Activated CD8-positive, alpha-beta memory T cell treated with anti-CD3 and anti-CD28 coated beads for 4 hours (primary cell): Measurements from ENCODE around the gene SERINC5.
"Not testable (repeated sequence)": the region's sequence is repeated elsewhere in the genome, so short reads cannot be mapped to it uniquely, and the experiment has no call there.

ENCODE experiments used
- DNase-seq, 2 donors: peaks; one replicate each; pipeline ENCODE4 v3.0.0-alpha.2; 2020; ENCODE audit warnings: low read depth in 2 of 2

SERINC5 gene

DNA sequence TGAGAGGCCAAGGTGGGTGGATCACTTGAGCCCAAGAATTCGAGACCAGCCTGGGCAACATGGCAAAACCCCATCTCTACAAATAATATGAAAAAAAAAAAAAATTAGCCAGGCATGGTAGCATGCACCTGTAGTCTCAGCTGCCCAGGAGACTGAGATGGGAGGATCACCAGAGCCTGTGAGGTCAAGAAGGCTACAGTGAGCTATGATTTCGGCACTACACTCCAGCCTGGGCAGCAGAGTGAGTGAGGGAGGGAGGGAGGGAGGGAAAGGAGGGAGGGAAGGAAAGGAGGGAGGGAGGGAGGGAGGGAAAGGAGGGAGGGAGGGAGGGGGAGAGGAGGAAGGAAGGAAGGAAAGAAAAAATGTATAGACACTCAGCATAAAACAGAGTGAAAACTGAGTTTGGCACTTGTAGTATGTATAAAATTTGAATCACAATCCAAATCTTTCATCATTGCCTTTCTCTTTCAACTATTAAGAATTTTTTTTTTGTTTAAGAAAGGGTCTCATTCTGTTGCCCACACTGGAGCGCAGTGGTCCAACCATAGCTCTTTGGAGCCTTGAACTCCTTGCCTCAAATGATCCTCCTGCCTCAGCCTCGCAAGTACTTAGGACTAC lies 27.8 kb downstream of the SERINC5 start:
- DNase-seq = no peak

DNA sequence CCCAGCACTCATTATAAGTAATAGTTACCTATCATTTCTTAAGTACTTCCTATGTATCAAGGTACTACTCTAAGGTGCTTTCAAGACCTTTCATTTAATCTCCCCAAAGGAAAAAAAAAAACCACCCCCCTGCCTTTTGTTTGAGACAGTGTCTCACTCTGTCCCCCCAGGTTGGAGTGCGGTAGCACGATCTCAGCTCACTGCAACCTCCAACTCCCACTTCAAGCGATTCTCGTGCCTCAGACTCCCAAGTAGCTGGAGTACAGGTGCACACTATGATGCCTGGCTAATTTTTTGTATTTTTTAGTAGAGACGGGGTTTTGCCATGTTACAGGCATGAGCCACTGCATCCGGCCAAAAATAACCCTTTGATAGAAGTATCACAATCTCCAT lies 29.9 kb downstream of the SERINC5 start:
- no peak for DNase-seq

DNA sequence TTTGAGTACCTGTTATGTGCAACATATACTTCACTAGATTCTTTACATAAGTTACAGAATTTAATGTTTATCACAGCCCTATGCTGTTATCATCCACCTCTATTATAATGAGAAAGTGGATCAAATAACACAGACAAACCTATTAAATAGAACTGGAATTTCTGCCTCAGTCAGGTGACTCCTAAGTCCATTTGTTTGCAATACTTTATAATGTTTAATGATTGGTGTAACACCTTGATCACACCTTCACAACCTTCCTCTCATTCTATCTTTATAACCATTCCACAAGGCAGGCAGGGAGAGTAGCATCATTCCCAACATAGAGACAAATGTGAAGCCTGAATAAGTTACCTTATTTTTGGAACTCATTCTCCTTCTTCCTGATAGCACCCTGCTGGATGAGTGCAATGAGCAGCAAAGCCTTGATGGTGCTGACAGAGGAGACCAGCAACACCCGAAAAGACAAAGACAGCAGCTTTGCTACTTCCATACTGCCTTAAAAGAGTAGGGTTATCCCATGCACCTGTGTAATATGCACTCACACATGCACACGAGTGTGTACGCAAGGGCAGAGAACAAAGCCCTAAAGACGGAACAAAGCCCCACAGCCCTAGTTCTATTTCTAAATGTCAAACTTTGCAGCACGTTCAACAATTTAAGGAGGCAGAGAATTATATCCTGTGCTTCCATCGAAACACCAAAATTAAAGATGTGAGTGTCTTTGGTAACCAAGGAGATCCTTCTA lies 30.5 kb downstream of the SERINC5 start:
- no peak for DNase-seq

DNA sequence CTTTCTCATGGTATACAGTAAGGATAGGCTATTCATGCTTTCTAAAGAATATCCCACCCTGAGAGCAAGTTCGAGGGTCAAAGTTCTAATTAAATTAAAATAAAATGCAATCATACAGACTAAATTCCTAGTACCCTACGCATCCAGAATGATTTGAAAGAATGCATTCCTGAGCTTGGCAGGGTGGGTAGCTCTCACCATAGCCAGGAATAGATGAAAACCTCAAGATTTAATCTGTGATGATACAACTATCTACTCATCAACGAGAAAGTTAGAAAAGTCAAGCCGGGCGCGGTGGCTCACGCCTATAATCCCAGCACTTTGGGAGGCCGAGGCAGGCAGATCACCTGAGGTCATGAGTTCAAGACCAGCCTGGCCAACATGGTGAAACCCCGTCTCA lies 32.3 kb downstream of the SERINC5 start:
- no peak for DNase-seq

DNA sequence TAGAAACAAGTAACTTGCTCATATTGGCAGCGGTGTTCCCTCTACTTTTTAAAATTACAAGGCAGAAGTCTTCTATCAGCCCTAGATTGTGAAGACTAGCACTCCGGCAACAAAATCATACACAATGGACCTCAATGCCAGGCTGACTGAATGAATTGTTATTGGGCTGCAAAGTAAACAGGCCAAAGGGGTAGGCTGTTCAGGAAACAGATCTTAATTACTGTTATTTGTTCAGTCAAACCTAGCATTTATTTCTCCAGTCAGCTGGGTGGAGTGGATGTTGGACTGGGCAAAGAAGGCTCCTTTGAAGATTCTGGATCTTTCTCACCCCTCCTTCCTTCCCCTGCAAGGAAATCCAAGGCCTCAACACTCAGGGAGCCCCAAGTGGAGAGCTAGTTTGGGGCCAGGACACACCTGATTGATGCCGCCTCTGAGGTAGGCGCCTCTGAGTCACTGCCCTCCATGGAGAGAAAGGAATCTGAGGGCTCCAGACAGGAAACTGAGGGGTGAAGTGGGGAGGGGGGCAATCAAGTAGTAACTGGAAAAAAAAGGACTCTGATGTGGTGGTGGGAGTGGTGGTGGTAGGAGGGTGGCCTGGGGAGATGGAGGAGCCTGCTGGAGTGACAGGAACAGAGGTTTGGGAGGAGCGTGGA lies 35.5 kb downstream of the SERINC5 start:
- DNase-seq = no peak

DNA sequence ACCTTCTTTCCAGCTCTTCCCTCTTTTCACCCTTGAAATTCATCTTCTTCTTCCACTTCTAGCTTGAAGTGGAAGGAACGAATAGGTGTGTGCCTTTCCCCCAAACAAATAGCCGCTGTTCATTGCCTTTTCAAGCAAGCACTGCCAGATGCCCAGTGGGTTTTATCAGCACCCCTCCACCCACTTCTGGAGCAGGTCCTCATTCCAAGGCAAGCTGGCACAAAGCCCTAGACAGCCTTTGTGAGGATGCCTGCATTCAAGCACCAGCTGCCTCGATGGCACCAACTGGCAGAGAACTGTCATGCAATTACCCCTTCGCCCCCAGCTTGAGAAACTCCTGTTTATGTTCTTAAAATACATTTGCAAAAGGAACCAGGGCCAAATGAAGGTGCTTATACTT lies 36.5 kb downstream of the SERINC5 start:
- no peak for DNase-seq

DNA sequence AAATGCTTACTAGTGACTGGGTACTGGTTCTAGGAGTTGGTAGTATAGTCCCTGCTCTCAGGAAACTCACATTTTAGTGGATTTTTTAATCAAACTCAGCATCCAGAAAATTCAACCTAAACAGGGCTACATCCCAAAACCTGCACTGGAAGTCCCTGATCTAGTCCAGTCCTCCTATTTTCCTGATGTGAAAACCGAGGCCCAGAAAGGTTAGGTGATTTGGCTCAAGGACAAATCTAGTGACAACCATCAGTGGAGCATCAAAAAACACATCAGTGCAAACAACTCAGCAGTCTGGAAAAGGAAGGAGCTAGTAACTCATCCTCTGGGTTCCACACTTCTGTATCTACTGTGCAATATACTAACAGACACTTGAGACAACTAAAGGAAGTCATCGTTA lies 38.2 kb downstream of the SERINC5 start:
- no peak for DNase-seq

DNA sequence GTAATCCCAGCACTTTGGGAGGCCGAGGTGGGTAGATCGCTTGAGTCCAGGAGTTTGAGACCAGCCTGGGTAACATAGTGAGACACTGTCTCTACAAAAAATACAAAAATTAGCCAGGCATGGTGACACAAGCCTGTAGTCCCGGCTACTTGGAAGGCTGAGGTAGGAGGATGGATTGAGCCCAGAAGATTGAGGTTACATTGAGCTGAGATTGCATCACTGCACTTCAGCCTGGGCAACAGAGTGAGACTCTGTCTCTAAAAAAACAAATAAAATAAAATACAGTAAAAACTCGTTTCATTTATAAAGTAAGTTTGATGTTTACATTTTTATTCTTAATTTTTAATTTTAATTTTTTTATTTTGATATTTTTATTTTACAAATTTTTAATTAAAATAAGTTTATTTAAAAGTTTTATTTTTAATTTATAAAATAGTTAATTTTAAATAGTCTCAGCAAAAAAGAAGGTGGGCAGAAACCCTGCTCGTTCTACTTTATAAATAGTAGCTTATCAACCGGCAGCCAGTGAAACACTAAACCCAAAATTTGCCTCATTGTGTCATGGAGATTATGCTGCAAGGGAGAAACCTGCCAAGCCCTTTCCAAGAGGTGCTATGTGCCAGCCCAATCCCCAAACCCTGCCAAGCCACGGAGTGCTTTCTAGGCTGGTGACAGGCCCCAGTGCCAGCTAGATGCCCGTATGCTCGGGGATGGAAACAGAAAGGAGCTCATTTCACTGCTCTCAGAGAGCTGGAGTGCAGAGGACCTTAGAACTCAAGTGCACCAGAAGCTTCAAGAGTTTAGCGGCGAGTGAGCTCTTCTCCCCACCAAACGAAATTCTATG lies 38.9 kb downstream of the SERINC5 start:
- DNase-seq = no peak

DNA sequence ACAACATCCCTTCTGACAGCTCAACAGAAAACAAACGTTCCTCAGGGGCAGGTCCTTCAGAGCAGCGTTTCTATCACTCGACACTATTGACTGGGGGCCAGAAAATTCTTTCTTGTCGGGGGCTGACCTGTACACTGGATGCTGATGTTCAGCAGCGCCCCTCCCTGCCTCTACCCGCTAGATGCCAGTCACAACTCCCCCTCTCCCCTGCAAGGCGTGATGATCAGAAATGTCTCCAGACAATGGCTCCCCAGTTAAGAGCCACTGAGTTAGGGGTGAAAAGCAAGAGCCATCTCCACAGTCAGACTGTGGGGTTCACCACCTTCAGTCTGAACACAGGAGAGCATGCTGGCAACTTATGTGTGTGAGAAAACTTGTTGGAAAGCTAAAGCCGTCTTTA lies 39.8 kb downstream of the SERINC5 start:
- DNase-seq = no peak

DNA sequence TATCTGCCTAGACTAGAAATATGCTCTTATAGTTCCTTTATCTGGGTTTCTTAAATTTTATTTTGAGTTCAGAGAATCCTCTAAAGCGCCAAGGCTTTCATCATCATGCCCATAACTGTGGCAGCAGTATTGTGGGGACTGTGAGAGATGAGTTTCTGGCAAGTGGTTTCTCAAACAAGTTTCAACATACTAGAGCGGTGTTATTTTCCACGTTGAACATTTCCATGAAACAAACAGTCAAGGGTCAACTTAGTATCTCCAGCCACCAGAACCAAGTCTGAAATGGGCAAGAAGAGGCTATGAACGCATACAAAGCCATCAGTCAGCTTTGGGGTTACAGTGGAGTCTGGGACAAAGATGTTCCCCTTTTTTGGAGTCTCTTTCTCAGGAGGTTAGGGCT lies 40.3 kb downstream of the SERINC5 start:
- no peak for DNase-seq

DNA sequence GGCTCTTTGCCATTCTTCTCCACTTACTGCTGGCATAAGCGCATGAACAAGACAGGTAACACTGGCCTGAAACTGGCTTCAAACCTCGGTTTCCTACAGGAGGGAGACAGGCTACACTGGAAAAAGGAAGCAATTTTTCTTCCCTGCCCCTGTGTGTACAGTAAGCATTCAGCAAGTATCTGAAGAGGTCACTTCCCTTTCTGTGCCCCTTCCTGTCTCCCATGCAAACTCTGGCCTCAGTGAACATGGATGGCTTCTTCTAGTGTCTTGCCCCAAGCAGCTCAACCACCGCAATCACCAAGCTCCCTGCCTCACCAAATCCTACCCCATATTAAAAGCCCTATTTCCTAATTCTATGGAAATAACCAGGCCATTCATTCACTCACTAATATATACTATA lies 42.4 kb downstream of the SERINC5 start:
- no peak for DNase-seq

DNA sequence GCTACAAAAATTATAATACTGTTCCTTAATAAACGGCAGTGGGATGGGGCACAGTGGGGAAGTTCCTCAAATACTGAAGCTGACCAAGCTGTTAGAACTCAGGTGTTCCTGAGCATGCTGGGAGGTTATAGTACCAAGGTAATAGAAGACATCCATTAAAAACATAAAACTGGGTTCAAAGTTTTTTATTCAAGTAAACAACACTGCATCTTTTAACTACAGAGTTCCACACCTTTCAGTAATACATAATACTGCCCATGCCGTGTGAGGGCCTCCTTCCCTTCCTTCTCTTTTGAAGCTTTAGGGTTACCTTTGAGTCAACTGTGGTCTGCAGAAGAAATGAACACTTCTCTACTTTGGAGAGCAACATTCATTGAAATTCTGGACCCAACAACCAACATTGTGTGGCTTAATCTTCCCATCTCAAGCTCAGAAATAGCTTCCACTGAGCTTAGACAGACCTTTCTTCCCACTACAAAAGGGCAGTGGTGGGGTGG lies 43.6 kb downstream of the SERINC5 start:
- DNase-seq = no peak

DNA sequence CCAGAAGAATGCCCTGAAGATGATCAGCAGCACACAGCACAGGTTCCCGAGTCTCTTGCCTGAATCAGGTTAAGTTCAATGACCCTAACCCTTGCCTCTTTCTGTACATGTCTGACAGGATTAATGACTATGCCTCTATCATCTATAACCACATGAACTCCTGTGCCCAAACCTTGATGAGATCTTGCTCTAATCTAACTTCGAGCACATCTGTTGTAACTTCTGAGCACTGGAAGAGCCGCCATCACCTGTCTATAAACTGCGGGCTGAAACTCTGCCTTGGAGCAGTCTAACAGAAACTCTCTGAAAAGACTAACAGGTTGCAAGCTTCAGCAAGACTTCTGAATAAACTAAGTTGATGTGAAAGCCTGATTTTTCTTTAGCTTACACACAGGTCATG lies 44.5 kb downstream of the SERINC5 start:
- DNase-seq = no peak

DNA sequence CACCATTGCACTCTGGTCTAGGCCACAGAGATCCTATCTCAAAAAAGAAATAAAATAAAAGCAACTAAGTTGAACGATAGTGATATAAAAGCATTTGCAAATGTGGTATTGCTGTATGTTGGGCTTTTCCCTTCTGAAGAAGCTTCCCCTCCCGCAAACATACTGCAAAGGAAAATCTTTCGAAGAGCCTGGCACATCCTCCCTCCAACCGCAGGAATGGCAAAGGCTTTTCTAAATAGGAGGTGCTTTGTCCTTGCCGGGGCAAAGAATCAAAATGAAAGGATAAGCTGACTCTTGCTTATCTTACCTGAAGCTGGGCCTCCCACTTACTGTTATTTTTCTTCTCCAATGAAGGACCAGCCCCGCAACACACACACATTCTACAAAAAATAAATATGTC lies 45.8 kb downstream of the SERINC5 start:
- no peak for DNase-seq

DNA sequence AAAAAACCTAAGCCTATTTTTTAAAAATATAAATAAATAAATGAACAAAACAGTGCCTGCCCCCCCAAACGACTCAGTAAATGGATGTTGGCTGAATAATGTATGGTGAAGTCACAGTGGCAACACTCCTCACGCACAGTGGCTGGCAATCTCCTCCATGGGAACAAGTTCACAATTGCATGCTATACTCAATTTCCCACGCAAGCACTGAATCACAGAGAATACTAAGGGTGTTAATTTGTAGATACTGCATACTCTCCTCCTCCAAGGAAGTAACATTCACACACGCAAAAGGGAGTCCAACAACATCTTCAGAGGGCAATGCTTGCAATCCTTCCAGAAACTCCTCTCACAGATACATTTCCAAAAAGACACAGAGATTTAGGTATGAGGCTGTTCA lies 47.5 kb downstream of the SERINC5 start:
- no peak for DNase-seq

DNA sequence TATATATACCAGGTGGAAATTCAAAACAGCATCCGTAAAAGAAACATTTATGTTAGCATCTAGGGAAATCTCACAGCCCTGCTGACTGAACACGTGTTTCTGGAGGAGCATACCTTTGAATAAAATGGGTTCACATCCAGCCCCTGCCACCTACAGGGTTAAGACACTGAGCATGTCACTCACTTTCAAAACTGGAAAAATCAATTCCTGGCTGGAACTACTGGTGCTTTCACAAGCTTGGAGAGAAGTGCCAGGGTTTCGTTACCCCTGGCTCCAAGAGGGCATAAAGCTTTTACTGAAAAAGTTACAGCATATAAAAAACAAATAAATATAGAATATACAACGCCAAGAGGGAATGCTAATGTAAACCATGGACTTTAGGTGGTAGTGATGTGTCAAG lies 48.0 kb downstream of the SERINC5 start:
- no peak for DNase-seq

DNA sequence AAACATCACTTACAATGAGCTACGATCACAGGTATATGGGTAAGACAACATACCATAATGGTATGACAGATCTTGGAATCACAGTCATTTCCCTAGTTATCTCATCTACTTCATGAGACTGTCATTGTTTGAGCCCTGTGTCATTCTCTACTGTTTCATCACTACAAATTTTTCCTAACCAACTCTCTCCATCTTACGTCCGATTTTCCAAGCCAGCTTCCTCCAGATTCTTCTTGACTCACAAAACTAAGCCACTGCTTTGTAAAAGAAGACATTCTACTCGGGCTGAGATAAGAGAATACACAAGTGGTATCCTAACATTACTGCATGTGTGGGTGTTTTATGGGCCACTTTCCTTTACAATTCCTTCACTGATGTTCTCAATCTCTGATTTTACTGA lies 49.6 kb downstream of the SERINC5 start:
- no peak for DNase-seq

DNA sequence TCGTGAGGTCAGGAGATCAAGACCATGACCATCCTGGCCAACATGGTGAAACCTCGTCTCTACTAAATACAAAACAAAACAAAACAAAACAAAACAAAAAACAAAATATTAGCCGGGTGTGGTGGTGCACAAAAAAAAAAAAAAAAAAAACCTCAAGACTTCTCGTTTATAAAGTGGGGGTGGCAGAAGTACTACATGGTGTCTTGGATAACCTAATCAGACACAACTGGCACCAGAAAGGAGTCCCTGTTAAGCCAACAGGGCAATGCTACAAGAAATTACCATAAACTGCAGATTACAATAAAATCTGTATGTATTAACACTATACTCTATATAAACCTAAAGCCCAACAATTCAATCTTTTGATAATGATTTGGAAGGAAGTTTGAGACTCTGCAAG lies 50.0 kb downstream of the SERINC5 start:
- no peak for DNase-seq

DNA sequence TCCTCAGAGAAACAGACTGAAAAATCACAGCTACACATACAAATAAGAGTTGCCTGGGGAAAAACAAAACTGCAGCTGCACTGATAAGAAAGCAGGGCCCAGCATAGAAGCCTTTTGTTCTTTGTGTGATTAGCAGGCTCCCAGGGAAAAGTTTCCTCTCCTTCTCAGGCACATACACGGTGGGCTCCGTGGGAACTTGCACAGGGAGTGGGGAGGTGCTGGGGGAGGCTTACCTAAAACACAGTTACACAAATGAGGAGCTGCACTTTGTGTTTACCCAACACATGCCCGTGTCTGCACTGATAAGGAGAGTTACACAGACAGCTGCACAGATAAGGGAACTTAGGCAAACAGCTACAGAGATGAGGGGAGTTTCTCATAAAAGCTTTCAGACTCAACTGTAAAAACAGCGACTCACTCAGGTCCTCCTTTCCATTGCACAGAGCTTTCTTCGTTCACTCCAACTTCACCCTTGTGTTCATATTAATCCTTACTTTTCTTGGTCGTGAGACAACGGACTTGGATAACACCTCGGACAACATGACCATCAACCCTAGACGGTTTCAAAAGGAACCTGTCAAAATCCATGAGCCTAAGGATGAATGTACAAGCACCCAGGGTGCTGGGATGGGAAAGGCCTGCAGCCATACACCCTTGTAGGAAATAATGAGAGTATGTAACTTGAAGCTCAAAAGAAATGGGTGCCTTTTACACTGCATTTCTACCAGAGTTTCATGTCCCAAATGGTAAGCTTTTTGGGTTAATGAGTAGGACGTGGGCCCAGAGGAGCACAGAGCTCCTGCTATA lies 50.8 kb downstream of the SERINC5 start:
- DNase-seq = no peak

DNA sequence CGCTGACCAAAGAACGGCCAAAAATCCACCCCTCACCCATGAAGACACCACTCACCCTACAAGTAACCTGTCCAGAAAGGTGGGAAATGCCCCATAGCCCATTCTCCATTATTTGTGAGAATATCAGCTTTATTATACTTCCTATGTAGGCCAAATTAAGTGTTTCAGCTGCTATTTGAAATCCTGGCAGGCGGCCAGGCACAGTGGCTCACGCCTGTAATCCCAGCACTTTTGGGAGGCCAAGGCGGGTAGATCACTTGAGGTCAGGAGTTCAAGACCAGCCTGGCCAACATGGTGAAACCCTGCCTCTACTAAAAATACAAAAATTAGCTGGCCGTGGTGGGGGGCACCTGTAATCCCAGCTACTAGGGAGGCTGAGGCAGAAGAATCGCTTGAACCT lies 54.1 kb downstream of the SERINC5 start:
- DNase-seq = not testable (repeated sequence)

DNA sequence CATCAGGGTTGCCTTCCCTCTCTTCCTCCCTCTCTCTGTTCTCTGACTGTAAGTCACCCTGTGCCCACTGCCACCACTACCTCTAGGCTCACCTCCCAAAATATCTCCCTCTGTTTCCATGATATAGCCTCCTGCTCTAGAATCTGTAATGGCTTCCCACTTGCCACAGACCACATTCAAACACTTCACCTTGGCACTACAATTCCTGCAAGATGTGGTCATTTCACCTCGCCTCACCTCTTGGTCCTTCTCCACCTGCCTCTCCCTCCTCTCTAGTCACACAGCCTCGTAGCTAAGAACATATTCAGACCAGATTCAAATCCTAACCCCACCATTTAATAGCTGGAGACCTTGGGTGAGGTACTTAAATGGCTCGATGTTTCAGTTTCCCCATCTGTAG lies 56.9 kb downstream of the SERINC5 start:
- DNase-seq = no peak
